ENCODE data around the gene GGT6.

GRCh38 chr17:4588391-4588790 is 28.0 kb upstream of the GGT6 start:
- TF ChIP-seq CTCF (conservative IDR thresholded peaks at IDR 0.05; ENCODE audit: low read depth, low read length) = no peak
- TF ChIP-seq EZH2phosphoT487 (IDR thresholded peaks at IDR 0.05; ENCODE audit: borderline replicate concordance, low read length) = no peak

Data from PC-3 (cell line).